GM13977 (cell line): ENCODE results near the gene SULT1A1.
"Not testable (repeated sequence)": the region's sequence is repeated elsewhere in the genome, so short reads cannot be mapped to it uniquely, and the experiment has no call there.

Source experiments
- DNase-seq: peaks from one replicate; pipeline ENCODE4 v3.0.0; 2012; ENCODE audit warnings: low spot score
- CTCF ChIP-seq: IDR thresholded peaks from 2 replicates; pipeline ENCODE4 v1.5.1; 2012; ENCODE audit warnings: mild to moderate bottlenecking, control low read depth; ENCODE audit not compliant: insufficient read depth; ENCODE audit errors: extremely low read depth, missing control alignments
- in situ Hi-C: fragments of 300-500 bp; cut with MboI; formaldehyde crosslinking; loops from one replicate; pipeline ENCODE4 v1.12.0; 2022; ENCODE audit warnings: low sequenced_read_pairs, low pct_unique_long_range_greater_than_20kb, mixed read lengths, inconsistent platforms; ENCODE audit not compliant: unreplicated experiment

The SULT1A1 gene

GRCh38 chr16:28607116-28607623 is 2.7 kb downstream of the SULT1A1 start:
- TF ChIP-seq CTCF, result no peak
- no peak for DNase-seq
- in situ Hi-C loops, result no loop called here

- no peak for TF ChIP-seq CTCF
- in situ Hi-C loops, result no loop called here
These were observed 3.3 kb downstream of the SULT1A1 start for GRCh38 chr16:28606291-28607115.

GRCh38 chr16:28604186-28604565 is 5.7 kb downstream of the SULT1A1 start:
- in situ Hi-C loops, result no loop called here
- no peak for DNase-seq
- no peak for TF ChIP-seq CTCF

More at GRCh38 chr16:28606291-28607115, 3.3 kb downstream of the SULT1A1 start:
- no peak for DNase-seq

GRCh38 chr16:28603381-28604185 is 6.3 kb downstream of the SULT1A1 start:
- in situ Hi-C loops, result no loop called here
- no peak for TF ChIP-seq CTCF
- DNase-seq, result no peak

GRCh38 chr16:28602529-28602928 is 7.3 kb downstream of the SULT1A1 start:
- DNase-seq, result peak; percentile 56
- in situ Hi-C loops, result no loop called here
- TF ChIP-seq CTCF, result no peak

GRCh38 chr16:28602062-28602461 is 7.8 kb downstream of the SULT1A1 start:
- in situ Hi-C loops, DNase-seq: not testable (repeated sequence)

GRCh38 chr16:28601589-28601988 is 8.3 kb downstream of the SULT1A1 start:
- DNase-seq, in situ Hi-C loops: not testable (repeated sequence)

- in situ Hi-C loops, DNase-seq: not testable (repeated sequence)
These were observed 8.9 kb downstream of the SULT1A1 start for GRCh38 chr16:28600965-28601364.

GRCh38 chr16:28599377-28600285 is 10.2 kb downstream of the SULT1A1 start:
- DNase-seq, in situ Hi-C loops: not testable (repeated sequence)
